ENCODE results near the gene RNF2.
A peak's percentile ranks its signal among the peaks of the same experiment; 100 is the strongest.
"Not testable (repeated sequence)": the region's sequence is repeated elsewhere in the genome, so short reads cannot be mapped to it uniquely, and the experiment has no call there.

Gene RNF2

GRCh38 chr1:185044981-185045813 lies at the start of gene RNF2:
Gene RNF2 (plus strand): TSS chr1:185045558. CDS start chr1:185087554, 41,996 bp downstream.
- in situ Hi-C loops (cut with HindIII; ENCODE audit: low sequenced_read_pairs): no loop called here
- peak within 1 kb of the TSS; percentile 64 for H3K4me3 ChIP-seq (ENCODE audit: low read depth, low read length)
- DNase-seq (ENCODE audit: low read depth, low spot score): peak; percentile 84
- no peak for TF ChIP-seq CTCF (IDR thresholded peaks at IDR 0.05; ENCODE audit: low read depth, low read length)

DNA sequence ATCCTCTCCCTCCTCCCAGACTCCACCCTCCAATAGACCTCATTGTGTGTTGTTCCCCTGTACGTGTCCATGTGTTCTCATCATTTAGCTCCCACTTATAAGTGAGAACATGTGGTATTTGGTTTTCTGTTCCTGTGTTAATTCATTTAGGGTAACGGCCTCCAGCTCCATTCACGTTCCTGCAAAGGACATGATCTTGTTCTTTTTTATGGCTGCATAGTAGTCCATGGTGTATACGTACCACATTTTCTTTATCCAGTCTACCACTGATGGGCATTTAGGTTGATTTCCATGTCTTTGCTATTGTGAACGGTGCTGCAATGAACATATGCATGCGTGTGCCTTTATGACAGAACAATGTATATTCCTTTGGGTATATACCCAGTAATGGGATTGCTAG lies 45.4 kb upstream of the RNF2 start:
- DNase-seq (ENCODE audit: low read depth, low spot score); in situ Hi-C loops (cut with HindIII; ENCODE audit: low sequenced_read_pairs); H3K4me3 ChIP-seq (ENCODE audit: low read depth, low read length): not testable (repeated sequence)

DNA sequence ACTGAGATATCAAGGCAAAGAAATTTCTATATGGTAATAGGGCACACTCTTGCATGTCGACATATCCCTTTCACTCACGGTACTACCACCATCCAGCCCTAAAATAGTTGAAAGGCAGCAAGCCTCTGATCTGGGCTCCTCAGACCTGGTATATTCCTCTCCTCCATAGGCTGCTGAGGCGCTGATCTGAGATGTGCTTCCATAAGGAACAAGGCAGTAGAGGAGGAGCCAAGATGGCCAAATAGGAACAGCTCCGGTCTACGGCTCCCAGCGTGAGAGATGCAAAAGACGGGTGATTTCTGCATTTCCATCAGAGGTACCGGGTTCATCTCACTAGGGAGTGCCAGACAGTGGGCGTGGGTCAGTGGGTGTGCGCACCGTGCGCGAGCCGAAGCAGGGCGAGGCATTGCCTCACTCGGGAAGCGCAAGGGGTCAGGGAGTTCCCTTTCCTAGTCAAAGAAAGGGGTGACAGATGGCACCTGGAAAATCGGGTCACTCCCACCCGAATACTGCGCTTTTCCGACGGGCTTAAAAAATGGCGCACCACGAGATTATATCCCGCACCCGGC lies 44.0 kb upstream of the RNF2 start:
- H3K4me3 ChIP-seq (ENCODE audit: low read depth, low read length); DNase-seq (ENCODE audit: low read depth, low spot score); in situ Hi-C loops (cut with HindIII; ENCODE audit: low sequenced_read_pairs): not testable (repeated sequence)

DNA sequence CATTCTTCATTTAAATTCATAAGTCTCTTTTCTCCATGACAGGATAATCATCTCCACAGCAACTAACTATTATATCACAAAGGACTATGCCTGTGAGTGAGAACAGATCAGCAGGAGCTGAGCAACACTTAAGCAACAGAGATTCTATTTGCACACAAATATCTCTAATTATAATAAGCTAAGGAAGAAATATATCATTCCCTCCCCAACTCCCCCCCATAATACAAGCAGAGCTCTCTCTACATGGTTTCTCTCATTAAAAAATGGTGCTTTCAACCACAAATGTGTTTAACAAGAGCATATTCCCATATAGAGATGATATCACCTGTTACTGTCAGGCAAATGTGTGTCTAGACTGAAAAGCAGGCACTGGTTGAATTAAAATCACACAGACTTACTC lies 36.5 kb upstream of the RNF2 start:
- no peak for TF ChIP-seq CTCF (IDR thresholded peaks at IDR 0.05; ENCODE audit: low read depth, low read length)
- in situ Hi-C loops (cut with HindIII; ENCODE audit: low sequenced_read_pairs): no loop called here
- H3K4me3 ChIP-seq (ENCODE audit: low read depth, low read length): no peak overlapping the region
- no peak for DNase-seq (ENCODE audit: low read depth, low spot score)

DNA sequence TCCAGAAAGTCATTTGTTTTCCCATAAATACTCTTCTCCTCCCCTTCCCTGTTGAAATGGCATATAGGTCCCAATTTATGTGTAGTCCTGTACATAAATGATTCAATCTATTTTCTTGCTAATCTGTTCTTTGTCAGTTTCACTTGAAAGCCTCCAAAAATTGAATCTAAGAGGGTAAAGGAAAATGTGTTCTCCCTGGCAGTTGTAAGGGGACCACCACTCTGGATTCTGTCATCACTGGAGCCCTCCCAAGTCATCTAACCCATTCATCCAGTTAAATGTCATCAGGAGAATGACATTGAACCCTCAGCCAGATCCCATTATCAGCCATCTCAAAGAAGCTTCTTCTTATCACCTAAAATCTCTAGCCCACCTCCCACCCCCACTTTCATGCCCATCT lies 35.0 kb upstream of the RNF2 start:
- DNase-seq (ENCODE audit: low read depth, low spot score): no peak
- in situ Hi-C loops (cut with HindIII; ENCODE audit: low sequenced_read_pairs): no loop called here
- TF ChIP-seq CTCF (IDR thresholded peaks at IDR 0.05; ENCODE audit: low read depth, low read length): no peak
- H3K4me3 ChIP-seq (ENCODE audit: low read depth, low read length): no peak overlapping the region

GRCh38 chr1:185014941-185015340 lies 30.4 kb upstream of the RNF2 start:
- H3K4me3 ChIP-seq (ENCODE audit: low read depth, low read length): no peak overlapping the region
- DNase-seq (ENCODE audit: low read depth, low spot score): no peak
- TF ChIP-seq CTCF (IDR thresholded peaks at IDR 0.05; ENCODE audit: low read depth, low read length): no peak
- in situ Hi-C loops (cut with HindIII; ENCODE audit: low sequenced_read_pairs): no loop called here

DNA sequence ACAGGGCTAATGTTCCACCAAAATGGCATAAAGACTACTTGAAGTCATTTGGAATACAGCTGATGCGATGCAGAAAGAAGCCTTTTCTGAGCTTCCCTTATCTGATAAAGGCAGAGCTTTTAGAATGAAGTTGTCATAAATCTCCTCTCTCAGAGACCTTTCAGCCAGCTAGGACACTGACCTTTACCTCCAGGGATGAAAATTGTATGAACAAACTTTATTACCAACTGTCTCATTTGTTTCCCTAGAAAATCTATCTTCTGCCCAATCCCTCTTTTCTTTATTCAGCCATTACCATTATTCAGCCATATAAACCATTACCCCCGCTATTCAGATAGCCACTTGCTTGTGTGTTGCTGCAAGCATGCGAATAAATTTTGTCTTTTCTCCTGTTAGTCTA lies 29.7 kb upstream of the RNF2 start:
- in situ Hi-C loops (cut with HindIII; ENCODE audit: low sequenced_read_pairs): no loop called here
- no peak for TF ChIP-seq CTCF (IDR thresholded peaks at IDR 0.05; ENCODE audit: low read depth, low read length)
- DNase-seq (ENCODE audit: low read depth, low spot score): no peak
- no peak overlapping the region for H3K4me3 ChIP-seq (ENCODE audit: low read depth, low read length)

All from astrocyte of the spinal cord (primary cell).